Endothelial cell of umbilical vein (primary cell): ENCODE measurements around the gene LYPD4.

Experiments
- CTCF ChIP-seq, 2 donors: IDR thresholded peaks; 1 replicate in 1 of 2; 2 replicates in 1 of 2; pipeline ENCODE4 v1.5.1; 2011; ENCODE audit warnings: low read length in 2 of 2, mild to moderate bottlenecking in 2 of 2, moderate library complexity in 2 of 2, control low read depth in 1 of 2, inconsistent platforms in 1 of 2, low read depth in 1 of 2; ENCODE audit not compliant: insufficient read depth in 1 of 2; ENCODE audit errors: extremely low read depth in 1 of 2
- EZH2 ChIP-seq: IDR thresholded peaks from 2 replicates; pipeline ENCODE4 v1.6.1; 2012; ENCODE audit warnings: borderline replicate concordance, low read depth, mild to moderate bottlenecking, moderate library complexity, low read length, inconsistent platforms; ENCODE audit not compliant: severe bottlenecking
- FOS ChIP-seq: IDR thresholded peaks from 2 replicates; pipeline ENCODE4 v1.6.1; 2011; ENCODE audit warnings: mild to moderate bottlenecking, low read length, moderate library complexity, borderline replicate concordance; ENCODE audit not compliant: insufficient read depth
- GATA2 ChIP-seq: IDR thresholded peaks from 2 replicates; pipeline ENCODE4 v1.7.0; 2011; ENCODE audit warnings: low read depth, mild to moderate bottlenecking, moderate library complexity, mixed read lengths, low read length; ENCODE audit not compliant: insufficient read length, insufficient read depth
- MAX ChIP-seq: IDR thresholded peaks from 2 replicates; pipeline ENCODE4 v1.6.1; 2011; ENCODE audit not compliant: insufficient read depth, insufficient read length
- MYC ChIP-seq: IDR thresholded peaks from one replicate; pipeline ENCODE4 v1.6.1; 2011; ENCODE audit warnings: mild to moderate bottlenecking, low read depth, low read length
- POLR2A ChIP-seq: IDR thresholded peaks from 2 replicates; pipeline ENCODE4 v1.6.1; 2012; ENCODE audit warnings: low read depth, mild to moderate bottlenecking, control low read depth, low read length
- POLR2AphosphoS5 ChIP-seq: IDR thresholded peaks from 2 replicates; pipeline ENCODE4 v1.6.1; 2012; ENCODE audit warnings: low read depth, mild to moderate bottlenecking, control low read depth, low read length, moderate library complexity; ENCODE audit not compliant: insufficient read depth

- TF ChIP-seq EZH2: no peak
- TF ChIP-seq CTCF (IDR thresholded peaks at IDR 0.05; ENCODE audit: extremely low read depth in 1 of 2, insufficient read depth in 1 of 2, low read depth in 1 of 2, low read length in 2 of 2): no peak
- TF ChIP-seq POLR2A: no peak
- no peak for TF ChIP-seq FOS
- no peak for TF ChIP-seq GATA2
- TF ChIP-seq POLR2AphosphoS5: peak; percentile 51
- TF ChIP-seq MYC: no peak
- TF ChIP-seq MAX: no peak
These were observed 21.8 kb upstream of the LYPD4 start for GRCh38 chr19:41866284-41866683.
